A549 (cell line): ENCODE data around the gene HEG1. TPM values are rescaled to one million over a fixed set of nuclear protein-coding genes. Genes with fewer than 3 reads are reported as not detected.
A peak's percentile ranks its signal among the peaks of the same experiment; 100 is the strongest.

Experiments used
- ATAC-seq, 2 experiments: fragments of 200-7000 bp in 1 of 2; fragments of >200 bp in 1 of 2; cut with Nextera tagmentation in 1 of 2; cut with Tn5 transposase in 1 of 2; 3 replicates each; pipeline versions ENCODE4 v1.8.0 to v1.9.1; 2018 to 2020; ENCODE audit warnings: mild to moderate bottlenecking in 1 of 2, moderate library complexity in 1 of 2
- CTCF ChIA-PET: fragments of 300-600 bp; sonication (Branson Sonifier 250); formaldehyde crosslinking; extraction: SDS; loops from one replicate; lab custom pipeline; 2021; ENCODE audit warnings: antibody characterized with exemption, inconsistent platforms; lab: Yijun Ruan, JAX
- POLR2A ChIA-PET: fragments of 350-600 bp; formaldehyde crosslinking; extraction: SDS; loops from one replicate; lab custom pipeline; 2021; ENCODE audit warnings: antibody characterized with exemption, inconsistent platforms; lab: Yijun Ruan, JAX
- DNase-seq, 2 experiments: peaks; one replicate each; pipeline versions ENCODE4 v3.0.0 to v3.0.0-alpha.2; 2011 to 2016; ENCODE audit warnings: low read depth in 1 of 2, low spot score in 1 of 2
- FAIRE-seq: peaks from 2 replicates; lab custom pipeline; 2011; peaks lifted over from hg19 to GRCh38; lab: Jason Lieb, UNC
- H3K27ac ChIP-seq, 2 experiments: fragments of >200 bp; sonication (Bioruptor Twin); formaldehyde crosslinking; 3 replicates each; pipeline ENCODE4 v1.5.1; 2016 to 2017
- H3K4me1 ChIP-seq: fragments of >200 bp; sonication (Bioruptor Twin); formaldehyde crosslinking; 3 replicates; pipeline ENCODE4 v1.6.1; 2016
- H3K4me2 ChIP-seq: fragments of >200 bp; sonication (Bioruptor Twin); formaldehyde crosslinking; 3 replicates; pipeline ENCODE4 v1.6.1; 2016
- H3K4me3 ChIP-seq: fragments of >200 bp; sonication (Bioruptor Twin); formaldehyde crosslinking; 3 replicates; pipeline ENCODE4 v1.5.1; 2016
- H3K9me3 ChIP-seq: fragments of >200 bp; sonication (Bioruptor Twin); formaldehyde crosslinking; 3 replicates; pipeline ENCODE4 v1.6.1; 2016
- BHLHE40 ChIP-seq: IDR thresholded peaks from 2 replicates; pipeline ENCODE4 v1.6.1; 2012; ENCODE audit warnings: low read depth, low read length, inconsistent platforms
- CBX8 ChIP-seq: fragments of 200-600 bp; sonication (generic); IDR thresholded peaks from 2 replicates; pipeline ENCODE4 v1.6.1; 2016
- HDAC2 ChIP-seq: fragments of 200-600 bp; sonication (generic); IDR thresholded peaks from 2 replicates; pipeline ENCODE4 v1.6.1; 2016
- HOXB5 ChIP-seq: fragments of 250-450 bp; sonication (Bioruptor Pico); IDR thresholded peaks from 2 replicates; pipeline ENCODE4 v1.5.0; 2020; ENCODE audit warnings: mild to moderate bottlenecking, moderate library complexity
- JUNB ChIP-seq: fragments of >200 bp; sonication (Bioruptor Twin); formaldehyde crosslinking; IDR thresholded peaks from 2 replicates; pipeline ENCODE4 v1.6.1; 2016
- KDM5A ChIP-seq: fragments of 200-600 bp; sonication (generic); IDR thresholded peaks from 2 replicates; pipeline ENCODE4 v1.6.1; 2016; ENCODE audit warnings: antibody characterized with exemption, mild to moderate bottlenecking
- POLR2AphosphoS2 ChIP-seq: conservative IDR thresholded peaks from 2 replicates; pipeline ENCODE4 v1.6.1; 2012; ENCODE audit warnings: low read length, improper control_type of control experiment, inconsistent platforms
- RAD21 ChIP-seq, 2 experiments: fragments of >200 bp in 1 of 2; sonication (Bioruptor Twin) in 1 of 2; formaldehyde crosslinking in 1 of 2; IDR thresholded peaks in 1 of 2; conservative IDR thresholded peaks in 1 of 2; 2 replicates in 1 of 2; 3 replicates in 1 of 2; pipeline ENCODE4 v1.6.1; 2012 to 2018; ENCODE audit warnings: inconsistent platforms in 1 of 2
- SMC3 ChIP-seq: fragments of >200 bp; sonication (Bioruptor Twin); formaldehyde crosslinking; IDR thresholded peaks from 3 replicates; pipeline ENCODE4 v1.6.1; 2018; ENCODE audit warnings: inconsistent platforms
- ZNF302 ChIP-seq: fragments of 250-450 bp; sonication (Bioruptor Pico); IDR thresholded peaks from 2 replicates; pipeline ENCODE4 v1.9.0; 2021; ENCODE audit warnings: inconsistent platforms, mild to moderate bottlenecking, moderate library complexity
- WGBS: methylation state at CpG from one replicate; pipeline ENCODE4 v1.1.6; 2017; ENCODE audit errors: missing lambda C conversion rate; 5-methylcytosine and 5-hydroxymethylcytosine counted together
- polyA plus RNA-seq, 4 experiments: library from polyadenylated mRNA; depleted of rRNA in 3 of 4; stranded (reverse); fragments of >200 nt; fragmentation: RNase III in 1 of 4; extraction: RNeasy Plus Mini Kit Qiagen cat#74134 plus additional on column Dnase treatment in 1 of 4; gene quantifications; 2 replicates in 3 of 4; 3 replicates in 1 of 4; pipeline ENCODE4 v1.2.3, GENCODE V29; 2011 to 2017
- small RNA-seq, 6 experiments: library from RNA; depleted of rRNA; stranded (forward); fragments of <200 nt; gene quantifications; one replicate each; pipeline ENCODE3, GENCODE V24; 2012
- TF ChIP-seq, protein P1 (sequence below): fragments of 450-650 bp; IDR thresholded peaks from 2 replicates; pipeline ENCODE4 v1.6.1; 2014; ENCODE audit warnings: antibody characterized with exemption
- TF ChIP-seq, protein P2 (sequence below): fragments of >200 bp; sonication (Bioruptor Twin); formaldehyde crosslinking; IDR thresholded peaks from 3 replicates; pipeline ENCODE4 v1.6.1; 2016

Gene HEG1
- polyA plus RNA-seq, 2 of the 4 experiments (the other 2 are of a cell fraction), result 5.4 to 5.6 TPM

DNA sequence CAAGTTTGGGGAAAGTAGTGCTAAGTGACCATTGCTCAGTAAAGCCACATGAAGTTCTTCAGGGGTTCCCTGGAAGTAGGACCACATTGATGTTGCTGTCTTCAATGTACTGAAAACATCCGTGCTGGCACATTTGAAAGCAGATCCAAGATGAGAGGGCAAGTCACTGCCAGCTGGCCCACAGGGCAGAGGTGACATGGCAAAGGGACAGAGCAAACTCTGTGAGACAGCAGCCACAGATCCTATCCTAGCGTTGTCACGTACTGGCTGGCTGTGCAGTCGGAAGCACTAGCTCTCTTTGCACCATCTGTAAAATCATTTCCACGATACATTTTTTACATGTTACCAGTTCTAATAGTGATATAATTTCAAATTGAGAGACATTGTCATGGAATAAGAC, 135.1 kb downstream of the HEG1 start:
- Histone ChIP-seq H3K4me3 (no peak overlapping the region), H3K27ac (no peak overlapping the region), H3K9me3 (no peaks in the 10 kb centered on the region), H3K4me1 (no peaks in the 10 kb centered on the region), H3K4me2 (no peak overlapping the region)
- FAIRE-seq, result no peak
- ATAC-seq, result no peak
- DNase-seq, result no peak
- 91% methylated on average over 5 of the region's 5 CpGs for WGBS
- CTCF ChIA-PET, result interaction anchor here (0.6 to 2.4 kb wide), 3 partner anchors 19 to 160 kb away, joined by 3 to 10 read pairs (median 10); no protein-coding TSS in a partner anchor
- POLR2A ChIA-PET, result no interaction called here
- TF ChIP-seq, protein P1, sequence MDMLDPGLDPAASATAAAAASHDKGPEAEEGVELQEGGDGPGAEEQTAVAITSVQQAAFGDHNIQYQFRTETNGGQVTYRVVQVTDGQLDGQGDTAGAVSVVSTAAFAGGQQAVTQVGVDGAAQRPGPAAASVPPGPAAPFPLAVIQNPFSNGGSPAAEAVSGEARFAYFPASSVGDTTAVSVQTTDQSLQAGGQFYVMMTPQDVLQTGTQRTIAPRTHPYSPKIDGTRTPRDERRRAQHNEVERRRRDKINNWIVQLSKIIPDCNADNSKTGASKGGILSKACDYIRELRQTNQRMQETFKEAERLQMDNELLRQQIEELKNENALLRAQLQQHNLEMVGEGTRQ, result no peak
- TF ChIP-seq POLR2AphosphoS2 (no peak), HDAC2 (no peak)
- TF ChIP-seq, protein P2, sequence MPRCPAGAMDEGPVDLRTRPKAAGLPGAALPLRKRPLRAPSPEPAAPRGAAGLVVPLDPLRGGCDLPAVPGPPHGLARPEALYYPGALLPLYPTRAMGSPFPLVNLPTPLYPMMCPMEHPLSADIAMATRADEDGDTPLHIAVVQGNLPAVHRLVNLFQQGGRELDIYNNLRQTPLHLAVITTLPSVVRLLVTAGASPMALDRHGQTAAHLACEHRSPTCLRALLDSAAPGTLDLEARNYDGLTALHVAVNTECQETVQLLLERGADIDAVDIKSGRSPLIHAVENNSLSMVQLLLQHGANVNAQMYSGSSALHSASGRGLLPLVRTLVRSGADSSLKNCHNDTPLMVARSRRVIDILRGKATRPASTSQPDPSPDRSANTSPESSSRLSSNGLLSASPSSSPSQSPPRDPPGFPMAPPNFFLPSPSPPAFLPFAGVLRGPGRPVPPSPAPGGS, result no peak

DNA sequence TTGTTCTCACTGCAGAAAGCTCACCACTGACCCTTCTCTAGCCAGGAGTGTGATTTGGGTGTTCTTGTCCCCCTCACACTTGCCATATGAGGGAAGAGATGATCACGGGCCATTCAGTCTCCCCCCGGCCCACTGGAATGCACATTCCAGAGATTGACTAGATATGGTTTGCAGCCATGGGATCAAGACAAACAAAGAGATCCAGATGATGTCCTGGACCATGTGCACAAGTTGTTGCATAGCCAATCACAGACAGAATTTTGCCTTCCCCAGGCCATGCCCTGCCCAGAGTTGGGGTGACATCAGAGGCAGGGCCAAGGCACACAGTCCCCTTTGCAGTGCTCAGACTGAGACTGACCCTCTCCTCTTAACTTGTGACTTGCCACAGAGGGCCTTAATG, 136.0 kb downstream of the HEG1 start:
- H3K4me2 ChIP-seq, result no peak overlapping the region
- WGBS, result 34% methylated on average over 2 of the region's 2 CpGs
- H3K4me1 ChIP-seq, result no peaks in the 10 kb centered on the region
- CTCF ChIA-PET, result interaction anchor here (0.6 to 3.1 kb wide), 3 partner anchors 18 to 643 kb away, joined by 4 to 24 read pairs (median 10); no protein-coding TSS in a partner anchor
- no peak for FAIRE-seq
- DNase-seq, result no peak
- TF ChIP-seq POLR2AphosphoS2 (no peak), JUNB (no peak), KDM5A (no peak)
- TF ChIP-seq, all 56 proteins: peak for 0
- Histone ChIP-seq H3K4me3 (no peak overlapping the region), H3K9me3 (no peaks in the 10 kb centered on the region), H3K27ac (no peak overlapping the region)
- POLR2A ChIA-PET, result no interaction called here
- ATAC-seq, result peak in 1 of 2 experiments; percentile 32; a peak in 3 of 6 replicates

DNA sequence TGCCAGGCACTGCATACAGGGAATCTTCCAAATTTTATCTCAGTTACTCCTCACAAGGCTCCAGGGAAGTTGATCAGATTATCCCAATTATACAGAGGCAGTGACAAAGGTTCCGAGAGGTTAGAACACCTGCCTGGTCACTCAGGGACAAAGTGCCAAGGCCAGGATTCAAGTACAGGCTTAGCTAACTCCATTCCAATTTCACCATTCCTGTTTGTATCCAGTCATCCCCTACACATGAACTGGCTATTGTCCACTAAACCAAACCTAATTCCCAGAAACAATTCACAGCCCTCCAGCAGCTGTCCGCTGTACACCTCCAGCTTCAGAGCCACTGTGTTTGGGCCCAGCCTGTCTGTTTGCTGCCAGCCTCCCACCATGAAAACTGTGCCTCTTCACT, 137.3 kb downstream of the HEG1 start:
- H3K4me2 ChIP-seq, result no peak overlapping the region
- CTCF ChIA-PET, result interaction anchor here (0.6 to 3.1 kb wide), 8 partner anchors 9 to 1694 kb away, joined by 3 to 24 read pairs (median 6); no protein-coding TSS in a partner anchor
- no peak for TF ChIP-seq ZNF302 (CRISPR knock-in tag)
- no peak for TF ChIP-seq CBX8
- no peak for TF ChIP-seq HOXB5
- FAIRE-seq (no peak), ATAC-seq (no peak), DNase-seq (no peak)
- no peaks in the 10 kb centered on the region for H3K4me1 ChIP-seq
- POLR2A ChIA-PET, result no interaction called here
- no peak overlapping the region for H3K4me3 ChIP-seq
- H3K9me3 ChIP-seq, result no peaks in the 10 kb centered on the region
- 98% methylated on average over 2 of the region's 2 CpGs for WGBS
- H3K27ac ChIP-seq, result no peak overlapping the region

DNA sequence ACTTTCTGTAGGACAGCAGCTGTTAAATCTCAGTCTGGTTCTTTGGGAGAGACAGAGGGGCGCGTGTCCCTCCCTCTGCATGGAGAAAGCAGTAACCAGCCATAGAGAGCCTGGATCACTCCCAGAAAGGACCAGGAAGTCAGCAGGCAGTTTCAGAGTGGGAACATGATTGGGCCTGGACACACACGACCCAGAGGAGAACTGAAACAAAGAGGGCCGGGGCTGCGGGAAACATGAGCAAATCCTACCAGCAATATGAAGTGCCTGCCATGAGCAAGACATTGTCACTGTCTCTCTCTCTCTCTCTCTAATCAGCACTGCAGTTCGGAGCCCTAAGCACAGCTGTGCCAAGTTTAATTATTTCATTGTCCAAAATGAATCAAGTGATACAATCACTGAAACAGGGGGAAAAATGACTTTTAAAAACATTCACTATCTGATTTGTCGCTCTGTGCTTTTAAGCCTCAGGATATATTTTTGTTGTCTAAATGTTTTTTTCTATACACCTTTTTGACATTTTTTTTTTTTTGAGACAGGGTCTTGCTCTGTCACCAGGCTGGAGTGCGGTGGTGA, 138.9 kb downstream of the HEG1 start:
- DNase-seq, result no peak
- Histone ChIP-seq H3K27ac (no peak overlapping the region), H3K4me2 (no peak overlapping the region), H3K4me1 (no peaks in the 10 kb centered on the region), H3K9me3 (no peaks in the 10 kb centered on the region), H3K4me3 (no peak overlapping the region)
- WGBS, result 84% methylated on average over 8 of the region's 8 CpGs
- no peak for FAIRE-seq
- CTCF ChIA-PET, result interaction anchor here (0.8 to 3.1 kb wide), 6 partner anchors 10 to 156 kb away, joined by 3 to 24 read pairs (median 10); no protein-coding TSS in a partner anchor
- no peak for ATAC-seq
- TF ChIP-seq SMC3, result no peak
- TF ChIP-seq RAD21 (conservative IDR thresholded peaks at IDR 0.05 in 1 of 2, IDR thresholded peaks at IDR 0.05 in 1 of 2), result no peak
- TF ChIP-seq HDAC2, result no peak
- TF ChIP-seq HOXB5, result no peak
- no peak for TF ChIP-seq BHLHE40
- TF ChIP-seq, all 56 proteins: peak for 0
- POLR2A ChIA-PET, result no interaction called here

Small RNA genes lying within 50 kb of the gene (small RNA-seq; reads per million reads assigned to genes)
- gene RNA5SP137, result 0 to 0.26 (median 0) reads per million in 6 experiments

Other genes starting within 250 kb of the HEG1 start
- gene ITGB5, start 168.6 kb downstream of the HEG1 start, polyA plus RNA-seq (2011; rRNA removed), result 260 and 476 TPM in 2 replicates
- gene ITGB5, start 168.6 kb downstream of the HEG1 start, polyA plus RNA-seq (2017; fragmentation: RNase III; extraction: RNeasy Plus Mini Kit Qiagen cat#74134 plus additional on column Dnase treatment), result 174 to 209 TPM (median 201 TPM) in 3 replicates
- gene MUC13, start 121.2 kb downstream of the HEG1 start, polyA plus RNA-seq (2011; rRNA removed), result 8.8 and 10.2 TPM in 2 replicates
- 4.8 to 5.5 TPM (median 4.8 TPM) in 3 replicates for gene MUC13, start 121.2 kb downstream of the HEG1 start, polyA plus RNA-seq (2017; fragmentation: RNase III; extraction: RNeasy Plus Mini Kit Qiagen cat#74134 plus additional on column Dnase treatment)
- 0.93 and 1.1 TPM in 2 replicates for gene SLC12A8, start 156.8 kb upstream of the HEG1 start, polyA plus RNA-seq (2011; rRNA removed)
- gene SLC12A8, start 156.8 kb upstream of the HEG1 start, polyA plus RNA-seq (2017; fragmentation: RNase III; extraction: RNeasy Plus Mini Kit Qiagen cat#74134 plus additional on column Dnase treatment), result 3.4 to 5.0 TPM (median 4.2 TPM) in 3 replicates